DMS79 treated with DMSO at 0.1 percent for 48 hours (cell line): ENCODE data around the gene THSD4.
A peak's percentile ranks its signal among the peaks of the same experiment; 100 is the strongest.
"Not testable (repeated sequence)": the region's sequence is repeated elsewhere in the genome, so short reads cannot be mapped to it uniquely, and the experiment has no call there.

ENCODE experiments used
- DNase-seq: peaks from one replicate; lab custom pipeline; 2025; lab: John Stamatoyannopoulos, UW

THSD4 gene

GRCh38 chr15:71430782-71431181, 315.5 kb downstream of the THSD4 start:
- DNase-seq, result no peak

GRCh38 chr15:71431343-71432336, 316.4 kb downstream of the THSD4 start:
- DNase-seq, result no peak

- DNase-seq, result no peak
These were observed 318.1 kb downstream of the THSD4 start for GRCh38 chr15:71433402-71433801.

- DNase-seq, result no peak
These were observed 319.5 kb downstream of the THSD4 start for GRCh38 chr15:71434774-71435173.

GRCh38 chr15:71435552-71435951, 320.3 kb downstream of the THSD4 start:
- DNase-seq, result no peak

- DNase-seq, result no peak
These were observed 321.6 kb downstream of the THSD4 start for GRCh38 chr15:71436854-71437253.

- no peak for DNase-seq
These were observed 322.1 kb downstream of the THSD4 start for GRCh38 chr15:71437404-71437803.

- no peak for DNase-seq
These were observed 322.6 kb downstream of the THSD4 start for GRCh38 chr15:71437919-71438318.

GRCh38 chr15:71439478-71439877, 324.2 kb downstream of the THSD4 start:
- not testable (repeated sequence) for DNase-seq

GRCh38 chr15:71440489-71441110, 325.3 kb downstream of the THSD4 start:
- peak; percentile 24 for DNase-seq

- no peak for DNase-seq
These were observed 328.3 kb downstream of the THSD4 start for GRCh38 chr15:71443538-71443937.

- DNase-seq, result no peak
These were observed 328.9 kb downstream of the THSD4 start for GRCh38 chr15:71444032-71444810.

- DNase-seq, result no peak
These were observed 329.8 kb downstream of the THSD4 start for GRCh38 chr15:71444866-71445590.

GRCh38 chr15:71447328-71448250, 332.3 kb downstream of the THSD4 start:
- no peak for DNase-seq

GRCh38 chr15:71448688-71449114, 333.4 kb downstream of the THSD4 start:
- no peak for DNase-seq

- DNase-seq, result no peak
These were observed 334.1 kb downstream of the THSD4 start for GRCh38 chr15:71449363-71449762.

GRCh38 chr15:71449956-71450355, 334.7 kb downstream of the THSD4 start:
- DNase-seq, result no peak

- DNase-seq, result no peak
These were observed 335.9 kb downstream of the THSD4 start for GRCh38 chr15:71451130-71451529.

GRCh38 chr15:71452893-71453292, 337.6 kb downstream of the THSD4 start:
- no peak for DNase-seq

GRCh38 chr15:71454462-71454996, 339.3 kb downstream of the THSD4 start:
- DNase-seq, result no peak
